Measurements from ENCODE around the gene MPP2.

MPP2 gene, protein sequence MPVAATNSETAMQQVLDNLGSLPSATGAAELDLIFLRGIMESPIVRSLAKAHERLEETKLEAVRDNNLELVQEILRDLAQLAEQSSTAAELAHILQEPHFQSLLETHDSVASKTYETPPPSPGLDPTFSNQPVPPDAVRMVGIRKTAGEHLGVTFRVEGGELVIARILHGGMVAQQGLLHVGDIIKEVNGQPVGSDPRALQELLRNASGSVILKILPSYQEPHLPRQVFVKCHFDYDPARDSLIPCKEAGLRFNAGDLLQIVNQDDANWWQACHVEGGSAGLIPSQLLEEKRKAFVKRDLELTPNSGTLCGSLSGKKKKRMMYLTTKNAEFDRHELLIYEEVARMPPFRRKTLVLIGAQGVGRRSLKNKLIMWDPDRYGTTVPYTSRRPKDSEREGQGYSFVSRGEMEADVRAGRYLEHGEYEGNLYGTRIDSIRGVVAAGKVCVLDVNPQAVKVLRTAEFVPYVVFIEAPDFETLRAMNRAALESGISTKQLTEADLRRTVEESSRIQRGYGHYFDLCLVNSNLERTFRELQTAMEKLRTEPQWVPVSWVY

GRCh38 chr17:43907425-43907981 is at the start of gene MPP2:
MPP2 (minus strand) TSS chr17:43907536; CDS start chr17:43904460, 3,076 bp downstream.
- H3K27ac ChIP-seq: peak within 1 kb of the TSS; percentile 63
- TF ChIP-seq CTCF (IDR thresholded peaks at IDR 0.05): no peak

DNA sequence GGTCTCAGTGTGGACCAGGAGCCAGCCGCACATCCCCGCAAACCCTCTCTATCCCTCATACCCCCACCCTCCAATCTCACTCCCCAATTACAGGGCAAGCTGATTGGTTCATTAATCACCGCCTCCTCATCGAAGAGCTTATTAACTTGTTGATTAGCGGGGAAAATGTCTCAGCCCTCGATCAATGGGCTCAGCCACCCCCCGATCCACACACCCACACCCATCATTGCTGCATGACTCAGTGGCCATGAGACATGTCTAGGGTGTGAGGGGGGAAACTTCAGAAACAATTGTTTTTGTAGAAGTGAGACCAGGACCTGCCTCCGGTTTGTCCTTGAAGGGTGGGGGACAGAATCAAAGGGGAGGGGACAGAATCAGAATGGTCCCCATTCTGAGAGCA is 48.9 kb upstream of the MPP2 start:
- H3K27ac ChIP-seq: no peak overlapping the region
- TF ChIP-seq ZFX (IDR thresholded peaks at IDR 0.05; ENCODE audit: borderline replicate concordance): no peak
- no peak for TF ChIP-seq CTCF (IDR thresholded peaks at IDR 0.05)

- no peak within 1 kb of the TSS for H3K27ac ChIP-seq
- no peak for TF ChIP-seq ZFX (IDR thresholded peaks at IDR 0.05; ENCODE audit: borderline replicate concordance)
- TF ChIP-seq CTCF (IDR thresholded peaks at IDR 0.05): no peak
Measured at GRCh38 chr17:43953746-43954145, 46.4 kb upstream of the MPP2 start, which contains the start of gene PYY. PYY (minus strand) TSS chr17:43953940; CDS start chr17:43953483, 457 bp downstream.

DNA sequence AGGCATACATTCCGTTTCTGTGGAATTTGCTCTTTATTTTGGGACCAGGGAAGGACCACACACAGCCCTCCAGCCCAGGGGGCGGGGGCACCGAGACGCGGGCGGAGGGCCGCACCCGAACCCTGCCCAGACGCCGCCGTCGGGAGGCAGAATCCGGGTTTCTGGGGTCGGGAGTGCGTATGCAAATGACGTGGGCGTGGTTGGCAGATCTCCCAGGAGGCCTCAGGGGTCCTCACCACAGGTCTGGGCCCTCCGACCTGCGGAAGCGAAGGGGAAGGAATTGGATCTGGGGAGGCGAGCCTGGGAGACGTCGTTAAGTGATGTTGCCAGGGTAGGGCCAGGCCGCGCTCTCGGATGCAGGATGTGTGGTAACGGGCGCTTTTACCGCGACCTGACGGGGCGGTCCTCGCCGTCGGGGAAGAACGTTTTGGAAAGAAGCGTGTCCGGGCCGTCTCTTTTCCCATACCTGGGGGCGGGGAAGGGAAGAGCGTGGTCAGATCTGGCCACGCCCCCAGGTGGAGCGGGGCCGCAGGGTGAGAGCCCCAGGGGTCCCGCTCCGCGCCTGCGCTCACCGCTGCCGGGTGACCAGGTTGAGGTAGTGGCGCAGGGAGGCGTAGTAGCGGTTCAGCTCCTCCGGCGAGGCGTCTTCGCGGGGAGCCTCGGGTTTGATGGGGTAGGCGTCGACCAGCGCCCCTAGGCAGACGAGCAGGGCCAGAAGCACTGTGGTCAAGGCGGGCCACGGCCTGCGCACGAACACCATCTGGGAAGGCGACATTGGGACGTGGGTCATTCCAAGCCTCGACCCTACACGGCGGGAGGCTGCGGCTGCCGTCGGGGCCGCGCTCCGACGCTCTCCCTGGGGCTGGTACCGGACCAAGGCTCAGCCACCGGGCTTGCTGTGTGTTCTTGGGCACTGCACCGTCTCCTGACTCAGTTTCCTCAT is 45.7 kb upstream of the MPP2 start:
- TF ChIP-seq CTCF (IDR thresholded peaks at IDR 0.05) (no peak), ZFX (IDR thresholded peaks at IDR 0.05; ENCODE audit: borderline replicate concordance) (no peak)
- H3K27ac ChIP-seq: no peak overlapping the region

- no peak for TF ChIP-seq ZFX (IDR thresholded peaks at IDR 0.05; ENCODE audit: borderline replicate concordance)
- TF ChIP-seq CTCF (IDR thresholded peaks at IDR 0.05): no peak
- no peak overlapping the region for H3K27ac ChIP-seq
Measured at GRCh38 chr17:43952351-43952723, 45.0 kb upstream of the MPP2 start.

GRCh38 chr17:43951750-43952149 is 44.4 kb upstream of the MPP2 start:
- TF ChIP-seq CTCF (IDR thresholded peaks at IDR 0.05) (no peak), ZFX (IDR thresholded peaks at IDR 0.05; ENCODE audit: borderline replicate concordance) (no peak)

More at GRCh38 chr17:43951750-43952149, 44.4 kb upstream of the MPP2 start:
- no peak overlapping the region for H3K27ac ChIP-seq

All from 22Rv1 (cell line).